MCF 10A (cell line): ENCODE results near the gene SSX1. TPM values are rescaled to one million over a fixed set of nuclear protein-coding genes. Genes with fewer than 3 reads are reported as not detected.
"Not testable (repeated sequence)": the region's sequence is repeated elsewhere in the genome, so short reads cannot be mapped to it uniquely, and the experiment has no call there.

Experiments used
- BruUV-seq: library from RNA; stranded (reverse); fragments of 400-500 nt; replicated peaks from 2 replicates; lab custom pipeline; 2021; lab: Mats Ljungman, UMichigan
- CTCF ChIA-PET: fragments of 300-600 bp; sonication (Branson Sonifier 250); formaldehyde crosslinking; extraction: SDS; loops from one replicate; lab custom pipeline; 2021; ENCODE audit warnings: antibody characterized with exemption, inconsistent platforms; lab: Yijun Ruan, JAX
- POLR2A ChIA-PET: fragments of 300-600, 350-650 bp; sonication (Branson Sonifier 250); formaldehyde crosslinking; extraction: SDS; loops from one replicate; lab custom pipeline; 2020; ENCODE audit warnings: antibody characterized with exemption, inconsistent platforms; lab: Yijun Ruan, JAX
- DNase-seq: peaks from one replicate; pipeline ENCODE4 v3.0.0-alpha.2; 2018; ENCODE audit not compliant: unreplicated experiment
- H3K27ac Mint-ChIP-seq: one replicate; pipeline ENCODE4 v1.8.0; 2022; ENCODE audit warnings: mild to moderate bottlenecking, low read depth, mixed read lengths; ENCODE audit not compliant: unreplicated experiment
- H3K27me3 Mint-ChIP-seq: one replicate; pipeline ENCODE4 v1.8.0; 2022; ENCODE audit warnings: mixed read lengths; ENCODE audit not compliant: insufficient read depth, unreplicated experiment
- H3K36me3 Mint-ChIP-seq: one replicate; pipeline ENCODE4 v1.8.0; 2022; ENCODE audit warnings: mild to moderate bottlenecking, moderate library complexity, mixed read lengths; ENCODE audit not compliant: insufficient read depth, unreplicated experiment
- H3K4me1 Mint-ChIP-seq: one replicate; pipeline ENCODE4 v1.8.0; 2022; ENCODE audit warnings: mixed read lengths; ENCODE audit not compliant: insufficient read depth, unreplicated experiment
- H3K4me3 Mint-ChIP-seq: one replicate; pipeline ENCODE4 v1.8.0; 2022; ENCODE audit warnings: mild to moderate bottlenecking, moderate library complexity, mixed read lengths; ENCODE audit not compliant: unreplicated experiment
- H3K9me3 Mint-ChIP-seq: one replicate; pipeline ENCODE4 v1.8.0; 2022; ENCODE audit warnings: mixed read lengths; ENCODE audit not compliant: unreplicated experiment
- intact Hi-C: fragments of 100-400 bp; cut with micrococcal nuclease; formaldehyde crosslinking; loops from 2 replicates; pipeline ENCODE4 v1.14.1; 2022
- total RNA-seq: library from RNA; stranded (reverse); gene quantifications from 2 replicates; pipeline ENCODE4 v1.2.3, GENCODE V29; 2022
- TF ChIP-seq, protein P1 (sequence below): fragments of 200-600 bp; IDR thresholded peaks from one replicate; pipeline ENCODE4 v1.8.0; 2022; ENCODE audit warnings: antibody characterized with exemption, mild to moderate bottlenecking; ENCODE audit not compliant: unreplicated experiment

SSX1 gene
- total RNA-seq, 1 experiment from 2014 or later, result not detected

DNA sequence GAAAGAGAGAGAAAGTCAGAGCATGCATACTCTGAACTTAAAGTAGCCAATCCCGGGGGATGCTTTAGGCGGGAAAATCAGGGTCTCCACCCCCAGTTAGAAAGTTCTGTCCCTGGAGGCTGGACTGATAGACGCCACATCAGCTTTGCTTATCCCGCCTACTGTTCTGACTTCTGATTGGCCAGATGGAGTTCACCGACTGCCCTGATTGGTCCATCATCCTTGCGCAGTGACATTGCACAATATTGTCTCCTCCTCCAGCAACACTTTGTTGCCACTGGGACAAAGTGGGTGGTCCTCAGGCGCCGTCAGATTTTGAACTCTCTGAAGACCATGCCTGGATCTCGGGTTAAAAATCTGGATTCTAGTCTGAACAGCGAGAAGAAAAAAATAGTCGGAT, 51.0 kb downstream of the SSX1 start:
- no peaks in the 10 kb centered on the region for H3K36me3 Mint-ChIP-seq
- TF ChIP-seq, protein P1, sequence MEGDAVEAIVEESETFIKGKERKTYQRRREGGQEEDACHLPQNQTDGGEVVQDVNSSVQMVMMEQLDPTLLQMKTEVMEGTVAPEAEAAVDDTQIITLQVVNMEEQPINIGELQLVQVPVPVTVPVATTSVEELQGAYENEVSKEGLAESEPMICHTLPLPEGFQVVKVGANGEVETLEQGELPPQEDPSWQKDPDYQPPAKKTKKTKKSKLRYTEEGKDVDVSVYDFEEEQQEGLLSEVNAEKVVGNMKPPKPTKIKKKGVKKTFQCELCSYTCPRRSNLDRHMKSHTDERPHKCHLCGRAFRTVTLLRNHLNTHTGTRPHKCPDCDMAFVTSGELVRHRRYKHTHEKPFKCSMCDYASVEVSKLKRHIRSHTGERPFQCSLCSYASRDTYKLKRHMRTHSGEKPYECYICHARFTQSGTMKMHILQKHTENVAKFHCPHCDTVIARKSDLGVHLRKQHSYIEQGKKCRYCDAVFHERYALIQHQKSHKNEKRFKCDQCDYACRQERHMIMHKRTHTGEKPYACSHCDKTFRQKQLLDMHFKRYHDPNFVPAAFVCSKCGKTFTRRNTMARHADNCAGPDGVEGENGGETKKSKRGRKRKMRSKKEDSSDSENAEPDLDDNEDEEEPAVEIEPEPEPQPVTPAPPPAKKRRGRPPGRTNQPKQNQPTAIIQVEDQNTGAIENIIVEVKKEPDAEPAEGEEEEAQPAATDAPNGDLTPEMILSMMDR, result no peak
- H3K4me1 Mint-ChIP-seq, result no peaks in the 10 kb centered on the region
- DNase-seq, result no peak
- no peaks in the 10 kb centered on the region for H3K9me3 Mint-ChIP-seq
- no peaks in the 10 kb centered on the region for H3K27me3 Mint-ChIP-seq
- intact Hi-C loops, result no loop called here
- CTCF ChIA-PET, result no interaction called here
- POLR2A ChIA-PET, result no interaction called here
- H3K4me3 Mint-ChIP-seq, result no peak overlapping the region
- no TSS peak for BruUV-seq
- H3K27ac Mint-ChIP-seq, result no peak overlapping the region

DNA sequence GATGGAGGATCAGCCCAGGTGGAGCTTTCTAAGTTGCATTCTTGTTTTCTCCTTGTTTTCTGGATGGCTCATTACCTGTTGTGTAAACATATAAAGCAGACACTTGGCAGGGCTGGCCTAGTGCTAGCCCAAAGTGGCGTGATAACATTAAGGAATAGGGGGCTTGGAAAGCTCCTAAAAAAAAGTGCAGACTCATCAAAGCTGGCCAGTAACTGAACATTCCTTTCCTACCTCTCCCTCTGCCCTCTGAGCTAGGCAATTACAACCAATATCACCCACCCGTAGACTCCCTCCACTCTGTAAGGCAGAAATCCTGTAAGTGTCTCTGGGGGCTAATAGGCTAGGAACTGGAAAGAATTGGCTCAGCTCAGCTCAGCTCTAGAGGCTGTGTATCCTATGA, 58.8 kb downstream of the SSX1 start:
- CTCF ChIA-PET, result interaction anchor here (0.6 kb wide), 2 partner anchors 31 to 1883 kb away, joined by 3 read pairs; no protein-coding TSS in a partner anchor
- BruUV-seq, H3K27me3 Mint-ChIP-seq, H3K4me3 Mint-ChIP-seq, H3K4me1 Mint-ChIP-seq, H3K27ac Mint-ChIP-seq, H3K9me3 Mint-ChIP-seq, DNase-seq, POLR2A ChIA-PET, intact Hi-C loops, H3K36me3 Mint-ChIP-seq: not testable (repeated sequence)

Other genes starting within 250 kb of the SSX1 start
- gene SPACA5, start 248.4 kb upstream of the SSX1 start, total RNA-seq, result not detected in 2 replicates
- gene ZNF630, start 183.8 kb upstream of the SSX1 start, total RNA-seq, result 2.4 and 3.2 TPM in 2 replicates
- gene SPACA5B, start 124.8 kb upstream of the SSX1 start, total RNA-seq, result not detected in 2 replicates
- gene SSX5, start 58.6 kb upstream of the SSX1 start, total RNA-seq, result not detected in 2 replicates
- not detected in 2 replicates for gene SSX3, start 101.3 kb downstream of the SSX1 start, total RNA-seq
- gene SSX4, start 128.1 kb downstream of the SSX1 start, total RNA-seq, result not detected in 2 replicates
- not detected in 2 replicates for gene SSX4B, start 156.6 kb downstream of the SSX1 start, total RNA-seq
- gene SLC38A5, start 214.9 kb downstream of the SSX1 start, total RNA-seq, result 1.4 and 2.6 TPM in 2 replicates
- gene FTSJ1, start 220.8 kb downstream of the SSX1 start, total RNA-seq, result 92.5 and 107 TPM in 2 replicates